Type B pancreatic cell (in vitro differentiated cells): ENCODE results near the gene MYL2. TPM values are rescaled to one million over a fixed set of nuclear protein-coding genes. Genes with fewer than 3 reads are reported as not detected.
"Not testable (repeated sequence)": the region's sequence is repeated elsewhere in the genome, so short reads cannot be mapped to it uniquely, and the experiment has no call there.

Source experiments
- DNase-seq: peaks from one replicate; pipeline ENCODE4 v3.0.0; 2021; ENCODE audit warnings: mixed read lengths; ENCODE audit not compliant: unreplicated experiment; ENCODE audit errors: extremely low spot score
- H3K27ac Mint-ChIP-seq: 2 replicates; pipeline ENCODE4 v1.8.0; 2021; ENCODE audit warnings: mild to moderate bottlenecking, mixed read lengths
- H3K27me3 Mint-ChIP-seq: 2 replicates; pipeline ENCODE4 v1.8.0; 2021; ENCODE audit warnings: mixed read lengths
- H3K36me3 Mint-ChIP-seq: 2 replicates; pipeline ENCODE4 v1.8.0; 2021; ENCODE audit warnings: mixed read lengths
- H3K4me1 Mint-ChIP-seq: one replicate; pipeline ENCODE4 v1.8.0; 2021; ENCODE audit warnings: mixed read lengths; ENCODE audit not compliant: unreplicated experiment
- H3K4me3 Mint-ChIP-seq: 2 replicates; pipeline ENCODE4 v1.8.0; 2021; ENCODE audit warnings: mild to moderate bottlenecking, mixed read lengths
- H3K9me3 Mint-ChIP-seq: 2 replicates; pipeline ENCODE4 v1.8.0; 2021; ENCODE audit warnings: mixed read lengths
- total RNA-seq: library from RNA; stranded (reverse); gene quantifications from 2 replicates; pipeline ENCODE4 v1.2.1, GENCODE V29; 2021; ENCODE audit warnings: low replicate concordance
- TF ChIP-seq, protein P1 (sequence below): fragments of 200-600 bp; sonication (generic); conservative IDR thresholded peaks from 2 replicates; pipeline ENCODE4 v1.5.0; 2021; ENCODE audit warnings: antibody characterized with exemption, mild to moderate bottlenecking

The MYL2 gene
- total RNA-seq, 1 donor from 2014 or later: not detected

DNA sequence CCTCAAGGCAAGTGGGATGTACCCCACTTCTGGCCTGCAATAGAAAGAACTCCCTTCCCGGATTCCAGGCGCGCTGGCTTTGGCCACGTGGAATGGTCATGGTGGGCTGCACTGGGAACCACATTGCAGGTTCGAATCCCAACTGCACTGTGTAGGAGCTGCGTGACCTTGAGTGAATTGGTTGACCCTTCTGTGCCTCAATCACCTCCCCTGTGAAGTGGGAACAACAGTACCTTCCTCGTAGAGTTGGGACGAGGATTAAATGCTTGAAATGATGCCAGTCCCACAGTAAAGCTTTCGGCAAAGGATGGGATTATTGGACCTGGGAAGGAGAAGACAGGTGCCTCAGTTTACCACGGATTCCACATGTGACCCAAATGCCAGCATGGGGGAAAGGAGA, 36.8 kb upstream of the MYL2 start:
- no peaks in the 10 kb centered on the region for H3K36me3 Mint-ChIP-seq
- no peaks in the 10 kb centered on the region for H3K4me1 Mint-ChIP-seq
- DNase-seq: no peak

DNA sequence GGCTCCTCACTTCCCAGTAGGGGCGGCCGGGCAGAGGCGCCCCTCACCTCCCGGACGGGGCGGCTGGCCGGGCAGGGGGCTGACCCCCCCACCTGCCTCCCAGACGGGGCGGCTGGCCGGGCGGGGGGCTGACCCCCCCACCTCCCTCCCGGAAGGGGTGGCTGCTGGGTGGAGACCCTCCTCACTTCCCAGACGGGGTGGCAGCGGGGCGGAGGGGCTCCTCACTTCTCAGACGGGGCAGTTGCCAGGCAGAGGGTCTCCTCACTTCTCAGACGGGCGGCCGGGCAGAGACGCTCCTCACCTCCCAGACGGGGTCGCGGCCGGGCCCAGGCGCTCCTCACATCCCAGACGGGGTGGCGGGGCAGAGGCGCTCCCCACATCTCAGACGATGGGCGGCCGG, 30.5 kb upstream of the MYL2 start:
- H3K27ac Mint-ChIP-seq, H3K9me3 Mint-ChIP-seq, H3K4me1 Mint-ChIP-seq, DNase-seq, H3K4me3 Mint-ChIP-seq, H3K36me3 Mint-ChIP-seq: not testable (repeated sequence)
- peaks cover 22% of the 10 kb centered on the region for H3K27me3 Mint-ChIP-seq

More for the DNA sequence above, 36.8 kb upstream of the MYL2 start:
- H3K27ac Mint-ChIP-seq: no peak overlapping the region
- peaks cover 37% of the 10 kb centered on the region for H3K27me3 Mint-ChIP-seq
- H3K4me3 Mint-ChIP-seq: no peak overlapping the region
- no peaks in the 10 kb centered on the region for H3K9me3 Mint-ChIP-seq
- TF ChIP-seq, protein P1, sequence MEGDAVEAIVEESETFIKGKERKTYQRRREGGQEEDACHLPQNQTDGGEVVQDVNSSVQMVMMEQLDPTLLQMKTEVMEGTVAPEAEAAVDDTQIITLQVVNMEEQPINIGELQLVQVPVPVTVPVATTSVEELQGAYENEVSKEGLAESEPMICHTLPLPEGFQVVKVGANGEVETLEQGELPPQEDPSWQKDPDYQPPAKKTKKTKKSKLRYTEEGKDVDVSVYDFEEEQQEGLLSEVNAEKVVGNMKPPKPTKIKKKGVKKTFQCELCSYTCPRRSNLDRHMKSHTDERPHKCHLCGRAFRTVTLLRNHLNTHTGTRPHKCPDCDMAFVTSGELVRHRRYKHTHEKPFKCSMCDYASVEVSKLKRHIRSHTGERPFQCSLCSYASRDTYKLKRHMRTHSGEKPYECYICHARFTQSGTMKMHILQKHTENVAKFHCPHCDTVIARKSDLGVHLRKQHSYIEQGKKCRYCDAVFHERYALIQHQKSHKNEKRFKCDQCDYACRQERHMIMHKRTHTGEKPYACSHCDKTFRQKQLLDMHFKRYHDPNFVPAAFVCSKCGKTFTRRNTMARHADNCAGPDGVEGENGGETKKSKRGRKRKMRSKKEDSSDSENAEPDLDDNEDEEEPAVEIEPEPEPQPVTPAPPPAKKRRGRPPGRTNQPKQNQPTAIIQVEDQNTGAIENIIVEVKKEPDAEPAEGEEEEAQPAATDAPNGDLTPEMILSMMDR: no peak

DNA sequence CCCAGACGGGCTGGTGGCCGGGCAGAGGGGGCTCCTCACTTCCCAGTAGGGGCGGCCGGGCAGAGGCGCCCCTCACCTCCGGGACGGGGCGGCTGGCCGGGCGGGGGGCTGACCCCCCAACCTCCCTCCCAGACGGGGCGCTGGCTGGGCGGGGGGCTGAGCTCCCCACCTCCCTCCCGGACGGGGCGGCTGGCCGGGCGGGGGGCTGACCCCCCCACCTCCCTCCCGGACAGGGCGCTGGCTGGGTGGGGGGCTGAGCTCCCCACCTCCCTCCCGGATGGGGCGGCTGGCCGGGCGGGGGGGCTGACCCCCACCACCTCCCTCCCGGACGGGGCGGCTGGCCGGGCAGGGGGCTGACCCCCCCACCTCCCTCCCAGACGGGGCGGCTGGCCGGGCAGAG, 30.1 kb upstream of the MYL2 start:
- not testable (repeated sequence) for H3K27ac Mint-ChIP-seq, H3K4me3 Mint-ChIP-seq, DNase-seq, H3K36me3 Mint-ChIP-seq, H3K4me1 Mint-ChIP-seq
- Mint-ChIP-seq H3K9me3 (peaks cover 14% of the 10 kb centered on the region), H3K27me3 (peaks cover 22% of the 10 kb centered on the region)

DNA sequence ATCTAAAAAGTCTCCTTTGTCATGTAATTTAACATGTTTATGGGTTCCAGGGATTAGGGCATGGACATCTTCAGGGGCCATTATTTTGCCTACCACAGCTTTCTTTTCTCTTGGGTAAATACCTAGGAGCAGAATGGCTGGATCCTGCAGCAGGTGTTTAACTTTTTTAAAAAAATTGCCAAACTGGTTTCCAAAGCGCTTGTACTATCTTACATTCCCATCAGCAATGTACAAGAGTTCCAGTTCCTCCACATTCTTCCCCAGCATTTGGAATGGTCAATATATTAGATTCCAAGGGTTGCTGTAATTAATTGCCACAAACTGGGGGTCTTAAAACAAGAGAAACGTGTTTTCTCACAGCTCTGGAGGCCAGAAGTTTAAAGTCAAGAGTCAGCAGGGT, 27.7 kb upstream of the MYL2 start:
- DNase-seq: no peak
- Mint-ChIP-seq H3K27me3 (peaks cover 16% of the 10 kb centered on the region), H3K9me3 (peaks cover 19% of the 10 kb centered on the region), H3K36me3 (no peaks in the 10 kb centered on the region), H3K4me1 (no peaks in the 10 kb centered on the region), H3K27ac (no peak overlapping the region), H3K4me3 (no peak overlapping the region)
- TF ChIP-seq, protein P1: no peak

DNA sequence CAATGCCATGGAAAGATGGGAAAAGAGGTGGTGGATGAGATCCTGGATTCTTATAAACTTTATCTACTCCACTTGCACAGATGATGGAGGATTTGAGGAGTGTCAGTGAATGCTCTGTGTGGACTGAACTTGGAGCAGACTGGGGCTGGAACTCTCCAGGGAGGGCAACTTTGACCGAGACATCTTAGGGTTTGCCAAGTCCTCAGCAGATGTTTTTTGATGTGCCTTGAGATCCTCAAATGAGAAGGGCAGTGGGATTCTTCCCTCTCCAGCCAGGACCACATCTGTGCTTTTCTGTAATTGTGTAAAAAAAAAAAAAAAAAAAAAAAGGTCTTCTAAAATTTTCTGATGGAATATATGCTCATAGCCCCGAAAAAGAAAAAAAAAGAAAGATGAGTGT, 23.0 kb upstream of the MYL2 start:
- H3K36me3 Mint-ChIP-seq: no peaks in the 10 kb centered on the region

DNA sequence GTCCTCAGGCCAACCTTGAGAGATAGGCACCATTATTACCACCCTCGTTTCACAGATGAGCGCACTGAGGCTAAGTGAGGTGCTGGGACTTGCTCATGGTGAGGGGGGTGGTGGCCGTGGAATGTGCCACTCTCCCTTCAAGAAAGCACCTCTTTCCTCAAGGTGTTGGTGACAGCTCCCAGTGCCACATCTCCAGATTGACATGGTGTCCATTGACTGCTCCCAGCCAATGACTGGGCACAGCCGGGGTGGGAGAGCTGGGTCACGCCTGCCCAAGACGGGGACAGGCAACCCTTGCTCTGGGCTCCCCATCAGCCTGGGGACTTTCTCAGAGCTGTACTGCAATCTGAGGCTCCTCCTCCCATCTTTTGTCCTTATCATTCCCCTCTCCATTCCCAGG, 21.0 kb upstream of the MYL2 start:
- H3K4me3 Mint-ChIP-seq: no peak overlapping the region
- TF ChIP-seq, protein P1: no peak
- H3K36me3 Mint-ChIP-seq: no peaks in the 10 kb centered on the region
- peaks cover 10% of the 10 kb centered on the region for H3K9me3 Mint-ChIP-seq
- H3K27me3 Mint-ChIP-seq: peaks cover 16% of the 10 kb centered on the region
- DNase-seq: no peak
- H3K4me1 Mint-ChIP-seq: peaks cover 8% of the 10 kb centered on the region
- no peak overlapping the region for H3K27ac Mint-ChIP-seq

More for the DNA sequence above, 23.0 kb upstream of the MYL2 start:
- Mint-ChIP-seq H3K9me3 (peaks cover 13% of the 10 kb centered on the region), H3K4me3 (no peak overlapping the region), H3K27me3 (peaks cover 6% of the 10 kb centered on the region), H3K27ac (no peak overlapping the region), H3K4me1 (no peaks in the 10 kb centered on the region)
- DNase-seq: no peak
- TF ChIP-seq, protein P1: no peak

DNA sequence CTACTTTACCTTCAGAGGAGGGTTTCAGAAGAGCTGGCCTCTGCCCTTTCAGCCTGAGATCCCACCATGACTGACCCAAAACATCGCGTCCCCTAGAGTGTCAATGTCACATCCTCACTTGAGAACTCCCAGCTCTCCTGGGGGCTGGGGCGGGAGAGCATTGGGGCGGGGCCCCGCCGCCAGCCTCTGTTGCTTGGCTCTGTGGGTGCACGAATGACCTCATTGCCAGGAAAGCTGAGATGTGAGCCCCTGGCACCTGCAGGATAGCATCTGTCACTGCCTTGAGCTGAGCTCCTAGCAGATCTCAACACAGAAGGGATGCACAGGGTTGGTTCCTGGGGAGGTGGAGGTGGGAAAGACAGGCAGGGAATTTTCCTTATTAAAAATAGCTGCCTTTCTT, 20.6 kb upstream of the MYL2 start:
- TF ChIP-seq, protein P1: no peak
- Mint-ChIP-seq H3K36me3 (no peaks in the 10 kb centered on the region), H3K4me1 (peaks cover 8% of the 10 kb centered on the region), H3K27me3 (peaks cover 17% of the 10 kb centered on the region), H3K9me3 (peaks cover 10% of the 10 kb centered on the region), H3K4me3 (no peak overlapping the region), H3K27ac (no peak overlapping the region)
- no peak for DNase-seq
